ENCODE results near the gene SPECC1.

Gene SPECC1

DNA sequence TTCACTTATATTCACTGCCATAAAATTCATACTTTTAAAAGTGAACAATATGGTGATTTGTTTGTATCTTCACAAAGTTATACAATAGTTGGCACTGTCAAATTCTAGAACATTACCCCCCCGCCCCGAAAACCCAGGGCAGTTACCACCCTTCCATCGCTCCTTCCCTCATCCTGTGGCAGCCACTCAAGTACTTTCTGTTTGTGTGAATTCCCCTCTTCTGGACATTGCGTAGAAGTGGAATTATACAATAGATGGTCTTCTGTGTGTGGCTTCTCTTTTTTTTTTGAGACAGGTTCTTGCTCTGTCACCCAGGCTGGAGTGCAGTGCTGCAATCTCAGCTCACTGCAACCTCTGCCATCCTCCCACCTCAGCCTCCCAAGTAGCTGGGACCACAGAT, 58.6 kb downstream of the SPECC1 start:
- no peak overlapping the region for H3K27ac ChIP-seq (ENCODE audit: low read depth, low read length)
- no peak overlapping the region for H4K12ac ChIP-seq (ENCODE audit: low read depth, low read length)
- no peak overlapping the region for H2BK120ac ChIP-seq (ENCODE audit: insufficient read depth, low read length, poor library complexity)
- no peaks in the 10 kb centered on the region for H3K79me1 ChIP-seq (ENCODE audit: low read length)
- no peak overlapping the region for H3K23ac ChIP-seq (ENCODE audit: low read length)
- no peaks in the 10 kb centered on the region for H3K79me2 ChIP-seq (ENCODE audit: control insufficient read depth, insufficient read depth, low read length, poor library complexity)
- DNase-seq = no peak
- no peak overlapping the region for H3K4ac ChIP-seq (ENCODE audit: low read depth, low read length)
- H2BK5ac ChIP-seq (ENCODE audit: low read depth, low read length, poor library complexity) = no peak overlapping the region
- no peak overlapping the region for H3K4me3 ChIP-seq (ENCODE audit: low read depth, low read length)
- H4K91ac ChIP-seq (ENCODE audit: low read depth, low read length) = no peak overlapping the region
- H3K4me1 ChIP-seq (ENCODE audit: control insufficient read depth in 1 of 2, insufficient read depth in 2 of 2, low read length in 2 of 2) = peaks cover 0 to 3% of the 10 kb centered on the region in 2 experiments
- H3K9me3 ChIP-seq (ENCODE audit: insufficient read depth, low read depth, low read length) = no peaks in the 10 kb centered on the region
- no peak overlapping the region for H2AK5ac ChIP-seq (ENCODE audit: low read length)
- no CpG with 5 or more reads among the region's 4 CpGs for WGBS (ENCODE audit: extremely low coverage, insufficient coverage, insufficient read length)
- H3K18ac ChIP-seq (ENCODE audit: low read length) = no peak overlapping the region
- no peak overlapping the region for H2BK12ac ChIP-seq (ENCODE audit: low read length)
- no peak overlapping the region for H3K14ac ChIP-seq (ENCODE audit: low read length)
- no peak overlapping the region for H3K4me2 ChIP-seq (ENCODE audit: low read length)
- no peak overlapping the region for H4K8ac ChIP-seq (ENCODE audit: low read depth, low read length)
- no peaks in the 10 kb centered on the region for H3K27me3 ChIP-seq (ENCODE audit: insufficient read depth, low read length)
- H3K36me3 ChIP-seq (ENCODE audit: control insufficient read depth in 1 of 2, insufficient read depth in 2 of 2, low read length in 2 of 2) = no peaks in the 10 kb centered on the region
- H3K9ac ChIP-seq (ENCODE audit: low read length) = no peak overlapping the region
- H2AFZ ChIP-seq (ENCODE audit: insufficient read depth, low read length, poor library complexity) = no peak overlapping the region

GRCh38 chr17:20068445-20068844, 59.3 kb downstream of the SPECC1 start:
- H3K27ac ChIP-seq (ENCODE audit: low read depth, low read length) = no peak overlapping the region

GRCh38 chr17:20071824-20072691, 62.9 kb downstream of the SPECC1 start:
- no peak overlapping the region for H2BK5ac ChIP-seq (ENCODE audit: low read depth, low read length, poor library complexity)
- no peak overlapping the region for H2BK12ac ChIP-seq (ENCODE audit: low read length)
- no peak overlapping the region for H3K4me2 ChIP-seq (ENCODE audit: low read length)
- H2BK120ac ChIP-seq (ENCODE audit: insufficient read depth, low read length, poor library complexity) = no peak overlapping the region
- H3K79me1 ChIP-seq (ENCODE audit: low read length) = no peaks in the 10 kb centered on the region
- H3K18ac ChIP-seq (ENCODE audit: low read length) = no peak overlapping the region
- H3K4ac ChIP-seq (ENCODE audit: low read depth, low read length) = no peak overlapping the region
- no peak overlapping the region for H3K9ac ChIP-seq (ENCODE audit: low read length)
- no peaks in the 10 kb centered on the region for H3K9me3 ChIP-seq (ENCODE audit: insufficient read depth, low read depth, low read length)
- no peak for DNase-seq
- H3K36me3 ChIP-seq (ENCODE audit: control insufficient read depth in 1 of 2, insufficient read depth in 2 of 2, low read length in 2 of 2) = no peaks in the 10 kb centered on the region
- H4K91ac ChIP-seq (ENCODE audit: low read depth, low read length) = no peak overlapping the region
- H3K23ac ChIP-seq (ENCODE audit: low read length) = no peak overlapping the region
- H3K27ac ChIP-seq (ENCODE audit: low read depth, low read length) = no peak overlapping the region
- no peak overlapping the region for H3K4me3 ChIP-seq (ENCODE audit: low read depth, low read length)
- H2AFZ ChIP-seq (ENCODE audit: insufficient read depth, low read length, poor library complexity) = no peak overlapping the region
- no peak overlapping the region for H4K12ac ChIP-seq (ENCODE audit: low read depth, low read length)
- no peak overlapping the region for H4K8ac ChIP-seq (ENCODE audit: low read depth, low read length)
- no peaks in the 10 kb centered on the region for H3K4me1 ChIP-seq (ENCODE audit: control insufficient read depth in 1 of 2, insufficient read depth in 2 of 2, low read length in 2 of 2)
- H2AK5ac ChIP-seq (ENCODE audit: low read length) = no peak overlapping the region
- no peak overlapping the region for H3K14ac ChIP-seq (ENCODE audit: low read length)
- H3K79me2 ChIP-seq (ENCODE audit: control insufficient read depth, insufficient read depth, low read length, poor library complexity) = no peaks in the 10 kb centered on the region
- WGBS (ENCODE audit: extremely low coverage, insufficient coverage, insufficient read length) = no CpG with 5 or more reads among the region's 4 CpGs
- H3K27me3 ChIP-seq (ENCODE audit: insufficient read depth, low read length) = no peaks in the 10 kb centered on the region

More at GRCh38 chr17:20068445-20068844, 59.3 kb downstream of the SPECC1 start:
- Histone ChIP-seq H4K8ac (ENCODE audit: low read depth, low read length) (no peak overlapping the region), H2AFZ (ENCODE audit: insufficient read depth, low read length, poor library complexity) (no peak overlapping the region), H3K36me3 (ENCODE audit: control insufficient read depth in 1 of 2, insufficient read depth in 2 of 2, low read length in 2 of 2) (no peaks in the 10 kb centered on the region), H2AK5ac (ENCODE audit: low read length) (no peak overlapping the region), H2BK12ac (ENCODE audit: low read length) (no peak overlapping the region), H3K4me1 (ENCODE audit: control insufficient read depth in 1 of 2, insufficient read depth in 2 of 2, low read length in 2 of 2) (peaks cover 0 to 3% of the 10 kb centered on the region in 2 experiments), H3K18ac (ENCODE audit: low read length) (no peak overlapping the region), H3K4ac (ENCODE audit: low read depth, low read length) (no peak overlapping the region), H3K79me2 (ENCODE audit: control insufficient read depth, insufficient read depth, low read length, poor library complexity) (no peaks in the 10 kb centered on the region), H3K79me1 (ENCODE audit: low read length) (no peaks in the 10 kb centered on the region), H3K27me3 (ENCODE audit: insufficient read depth, low read length) (no peaks in the 10 kb centered on the region), H3K23ac (ENCODE audit: low read length) (no peak overlapping the region), H3K9ac (ENCODE audit: low read length) (no peak overlapping the region), H3K4me2 (ENCODE audit: low read length) (no peak overlapping the region), H2BK5ac (ENCODE audit: low read depth, low read length, poor library complexity) (no peak overlapping the region), H3K9me3 (ENCODE audit: insufficient read depth, low read depth, low read length) (no peaks in the 10 kb centered on the region), H2BK120ac (ENCODE audit: insufficient read depth, low read length, poor library complexity) (no peak overlapping the region), H3K4me3 (ENCODE audit: low read depth, low read length) (no peak overlapping the region), H4K12ac (ENCODE audit: low read depth, low read length) (no peak overlapping the region), H3K14ac (ENCODE audit: low read length) (no peak overlapping the region), H4K91ac (ENCODE audit: low read depth, low read length) (no peak overlapping the region)
- no peak for DNase-seq
- no CpG with 5 or more reads among the region's 3 CpGs for WGBS (ENCODE audit: extremely low coverage, insufficient coverage, insufficient read length)

- no peak overlapping the region for H3K4me2 ChIP-seq (ENCODE audit: low read length)
- H3K36me3 ChIP-seq (ENCODE audit: control insufficient read depth in 1 of 2, insufficient read depth in 2 of 2, low read length in 2 of 2) = no peaks in the 10 kb centered on the region
- no CpG with 5 or more reads among the region's 3 CpGs for WGBS (ENCODE audit: extremely low coverage, insufficient coverage, insufficient read length)
- no peak overlapping the region for H3K4ac ChIP-seq (ENCODE audit: low read depth, low read length)
- H2BK12ac ChIP-seq (ENCODE audit: low read length) = no peak overlapping the region
- no peak overlapping the region for H2AFZ ChIP-seq (ENCODE audit: insufficient read depth, low read length, poor library complexity)
- no peaks in the 10 kb centered on the region for H3K9me3 ChIP-seq (ENCODE audit: insufficient read depth, low read depth, low read length)
- no peak overlapping the region for H3K4me3 ChIP-seq (ENCODE audit: low read depth, low read length)
- H3K79me1 ChIP-seq (ENCODE audit: low read length) = no peaks in the 10 kb centered on the region
- no peak overlapping the region for H3K9ac ChIP-seq (ENCODE audit: low read length)
- no peak overlapping the region for H3K18ac ChIP-seq (ENCODE audit: low read length)
- no peak overlapping the region for H3K27ac ChIP-seq (ENCODE audit: low read depth, low read length)
- H4K12ac ChIP-seq (ENCODE audit: low read depth, low read length) = no peak overlapping the region
- no peak overlapping the region for H3K14ac ChIP-seq (ENCODE audit: low read length)
- no peak overlapping the region for H2BK120ac ChIP-seq (ENCODE audit: insufficient read depth, low read length, poor library complexity)
- no peaks in the 10 kb centered on the region for H3K79me2 ChIP-seq (ENCODE audit: control insufficient read depth, insufficient read depth, low read length, poor library complexity)
- no peak overlapping the region for H2BK5ac ChIP-seq (ENCODE audit: low read depth, low read length, poor library complexity)
- H2AK5ac ChIP-seq (ENCODE audit: low read length) = no peak overlapping the region
- H3K27me3 ChIP-seq (ENCODE audit: insufficient read depth, low read length) = no peaks in the 10 kb centered on the region
- no peaks in the 10 kb centered on the region for H3K4me1 ChIP-seq (ENCODE audit: control insufficient read depth in 1 of 2, insufficient read depth in 2 of 2, low read length in 2 of 2)
- no peak overlapping the region for H4K8ac ChIP-seq (ENCODE audit: low read depth, low read length)
- H4K91ac ChIP-seq (ENCODE audit: low read depth, low read length) = no peak overlapping the region
- no peak for DNase-seq
- H3K23ac ChIP-seq (ENCODE audit: low read length) = no peak overlapping the region
Observed at GRCh38 chr17:20072692-20072992, 63.5 kb downstream of the SPECC1 start.

Measured in trophoblast cell (in vitro differentiated cells and primary cell).